Measurements from ENCODE around the gene GP9.
"Not testable (repeated sequence)": the region's sequence is repeated elsewhere in the genome, so short reads cannot be mapped to it uniquely, and the experiment has no call there.

Gene GP9

GRCh38 chr3:129082026-129082425 lies 21.4 kb downstream of the GP9 start:
- WGBS (ENCODE audit: insufficient coverage), result 92% methylated on average over 7 of the region's 9 CpGs
- H3K4me3 ChIP-seq (ENCODE audit: control insufficient read depth in 1 of 7, extremely low read depth in 1 of 7, insufficient read depth in 4 of 7, low read depth in 2 of 7, low read length in 6 of 7), result no peak overlapping the region
- H3K27me3 ChIP-seq (replicated peaks in 2 of 5; ENCODE audit: control insufficient read depth in 4 of 5, insufficient read depth in 5 of 5, low read length in 4 of 5), result no peaks in the 10 kb centered on the region
- no peak overlapping the region for H3K27ac ChIP-seq (ENCODE audit: insufficient read depth in 1 of 2, low read depth in 1 of 2, low read length in 2 of 2, poor library complexity in 1 of 2, severe bottlenecking in 2 of 2)
- no peak for DNase-seq
- ChIA-PET POLR2A (no interaction called here), CTCF (interaction anchor here (0.6 to 4.4 kb wide), 3 partner anchors 28 to 138 kb away, joined by 3 to 21 read pairs (median 4); no protein-coding TSS in a partner anchor)
- H3K36me3 ChIP-seq (ENCODE audit: control insufficient read depth in 4 of 4, insufficient read depth in 4 of 4, low read length in 3 of 4), result no peaks in the 10 kb centered on the region
- peaks cover 0 to 13% (median 4%) of the 10 kb centered on the region in 4 experiments for H3K4me1 ChIP-seq (ENCODE audit: control extremely low read depth in 1 of 4, control insufficient read depth in 4 of 4, insufficient read depth in 4 of 4, low read length in 3 of 4)
- no peaks in the 10 kb centered on the region for H3K9me3 ChIP-seq (ENCODE audit: control extremely low read depth in 1 of 5, control insufficient read depth in 4 of 5, insufficient read depth in 2 of 5, low read depth in 1 of 5, low read length in 4 of 5)

- Histone ChIP-seq H3K36me3 (ENCODE audit: control insufficient read depth in 4 of 4, insufficient read depth in 4 of 4, low read length in 3 of 4) (no peaks in the 10 kb centered on the region), H3K9me3 (ENCODE audit: control extremely low read depth in 1 of 5, control insufficient read depth in 4 of 5, insufficient read depth in 2 of 5, low read depth in 1 of 5, low read length in 4 of 5) (no peaks in the 10 kb centered on the region), H3K4me3 (ENCODE audit: control insufficient read depth in 1 of 7, extremely low read depth in 1 of 7, insufficient read depth in 4 of 7, low read depth in 2 of 7, low read length in 6 of 7) (no peak overlapping the region), H3K27me3 (replicated peaks in 2 of 5; ENCODE audit: control insufficient read depth in 4 of 5, insufficient read depth in 5 of 5, low read length in 4 of 5) (no peaks in the 10 kb centered on the region), H3K4me1 (ENCODE audit: control extremely low read depth in 1 of 4, control insufficient read depth in 4 of 4, insufficient read depth in 4 of 4, low read length in 3 of 4) (peaks cover 0 to 13% (median 7%) of the 10 kb centered on the region in 4 experiments), H3K27ac (ENCODE audit: insufficient read depth in 1 of 2, low read depth in 1 of 2, low read length in 2 of 2, poor library complexity in 1 of 2, severe bottlenecking in 2 of 2) (no peak overlapping the region)
- 92% methylated on average over 5 of the region's 6 CpGs for WGBS (ENCODE audit: insufficient coverage)
- ChIA-PET POLR2A (interaction anchor here (1.2 kb wide), 1 partner anchor 68 kb away, joined by 4 read pairs; no protein-coding TSS in a partner anchor), CTCF (interaction anchor here (0.8 to 4.4 kb wide), 9 partner anchors 10 to 113 kb away, joined by 3 to 21 read pairs (median 4); no protein-coding TSS in a partner anchor)
- DNase-seq, result no peak
Measured at GRCh38 chr3:129084501-129084900, 23.9 kb downstream of the GP9 start.

- WGBS (ENCODE audit: insufficient coverage), result 100% methylated on average over 11 of the region's 12 CpGs
- no peak overlapping the region for H3K27ac ChIP-seq (ENCODE audit: insufficient read depth in 1 of 2, low read depth in 1 of 2, low read length in 2 of 2, poor library complexity in 1 of 2, severe bottlenecking in 2 of 2)
- ChIA-PET POLR2A (no interaction called here), CTCF (interaction anchor here (0.8 to 4.4 kb wide), 11 partner anchors 11 to 114 kb away, joined by 3 to 21 read pairs (median 5); partner anchors contain the start of gene GP9)
- no peak overlapping the region for H3K4me3 ChIP-seq (ENCODE audit: control insufficient read depth in 1 of 7, extremely low read depth in 1 of 7, insufficient read depth in 4 of 7, low read depth in 2 of 7, low read length in 6 of 7)
- no peak for DNase-seq
- no peaks in the 10 kb centered on the region for H3K27me3 ChIP-seq (replicated peaks in 2 of 5; ENCODE audit: control insufficient read depth in 4 of 5, insufficient read depth in 5 of 5, low read length in 4 of 5)
- H3K9me3 ChIP-seq (ENCODE audit: control extremely low read depth in 1 of 5, control insufficient read depth in 4 of 5, insufficient read depth in 2 of 5, low read depth in 1 of 5, low read length in 4 of 5), result no peaks in the 10 kb centered on the region
- H3K4me1 ChIP-seq (ENCODE audit: control extremely low read depth in 1 of 4, control insufficient read depth in 4 of 4, insufficient read depth in 4 of 4, low read length in 3 of 4), result peaks cover 0 to 13% (median 7%) of the 10 kb centered on the region in 4 experiments
- no peaks in the 10 kb centered on the region for H3K36me3 ChIP-seq (ENCODE audit: control insufficient read depth in 4 of 4, insufficient read depth in 4 of 4, low read length in 3 of 4)
Measured at GRCh38 chr3:129085165-129085715, 24.7 kb downstream of the GP9 start.

- WGBS (ENCODE audit: insufficient coverage), result 100% methylated on average over 4 of the region's 4 CpGs
- CTCF ChIA-PET, result interaction anchor here (0.9 to 4.4 kb wide), 9 partner anchors 12 to 114 kb away, joined by 3 to 21 read pairs (median 5); partner anchors contain the start of gene GP9
- no peak overlapping the region for H3K4me3 ChIP-seq (ENCODE audit: control insufficient read depth in 1 of 7, extremely low read depth in 1 of 7, insufficient read depth in 4 of 7, low read depth in 2 of 7, low read length in 6 of 7)
- POLR2A ChIA-PET, result no interaction called here
- DNase-seq, result no peak
- no peaks in the 10 kb centered on the region for H3K27me3 ChIP-seq (replicated peaks in 2 of 5; ENCODE audit: control insufficient read depth in 4 of 5, insufficient read depth in 5 of 5, low read length in 4 of 5)
- H3K9me3 ChIP-seq (ENCODE audit: control extremely low read depth in 1 of 5, control insufficient read depth in 4 of 5, insufficient read depth in 2 of 5, low read depth in 1 of 5, low read length in 4 of 5), result no peaks in the 10 kb centered on the region
- no peak overlapping the region for H3K27ac ChIP-seq (ENCODE audit: insufficient read depth in 1 of 2, low read depth in 1 of 2, low read length in 2 of 2, poor library complexity in 1 of 2, severe bottlenecking in 2 of 2)
- no peaks in the 10 kb centered on the region for H3K36me3 ChIP-seq (ENCODE audit: control insufficient read depth in 4 of 4, insufficient read depth in 4 of 4, low read length in 3 of 4)
- H3K4me1 ChIP-seq (ENCODE audit: control extremely low read depth in 1 of 4, control insufficient read depth in 4 of 4, insufficient read depth in 4 of 4, low read length in 3 of 4), result peaks cover 0 to 13% (median 7%) of the 10 kb centered on the region in 4 experiments
Measured at GRCh38 chr3:129085818-129086217, 25.2 kb downstream of the GP9 start.

DNA sequence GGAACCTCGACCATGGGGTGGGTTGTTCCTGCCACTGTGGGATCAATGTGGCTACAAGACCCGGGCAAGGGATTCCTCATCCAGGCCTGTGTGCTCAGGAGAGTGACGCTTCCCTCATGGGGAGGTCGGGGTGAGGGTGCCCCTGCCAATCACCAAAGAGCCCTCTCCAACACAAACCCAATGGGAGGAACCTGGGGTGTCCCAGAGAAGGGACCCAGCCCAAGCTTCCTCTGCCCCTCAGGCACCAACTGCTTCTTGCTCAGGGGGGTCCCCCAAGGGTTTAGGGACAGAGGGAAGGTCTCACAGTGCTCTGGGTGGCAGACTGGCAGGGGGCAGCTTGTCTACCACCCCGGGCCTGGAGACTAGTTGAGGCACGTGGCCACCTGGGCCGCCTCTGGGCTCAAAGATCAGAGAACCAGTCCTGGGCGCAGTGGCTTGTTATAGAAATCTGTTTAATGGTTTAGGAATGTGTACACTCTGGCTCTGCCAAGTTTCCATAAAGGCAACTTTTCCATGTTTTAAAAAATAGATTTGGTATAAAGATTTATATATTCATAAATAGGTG lies 26.6 kb downstream of the GP9 start:
- peaks cover 0 to 4% (median 0%) of the 10 kb centered on the region in 4 experiments for H3K36me3 ChIP-seq (ENCODE audit: control insufficient read depth in 4 of 4, insufficient read depth in 4 of 4, low read length in 3 of 4)
- no peak overlapping the region for H3K27ac ChIP-seq (ENCODE audit: insufficient read depth in 1 of 2, low read depth in 1 of 2, low read length in 2 of 2, poor library complexity in 1 of 2, severe bottlenecking in 2 of 2)
- no peak overlapping the region for H3K4me3 ChIP-seq (ENCODE audit: control insufficient read depth in 1 of 7, extremely low read depth in 1 of 7, insufficient read depth in 4 of 7, low read depth in 2 of 7, low read length in 6 of 7)
- H3K27me3 ChIP-seq (replicated peaks in 2 of 5; ENCODE audit: control insufficient read depth in 4 of 5, insufficient read depth in 5 of 5, low read length in 4 of 5), result no peaks in the 10 kb centered on the region
- H3K4me1 ChIP-seq (ENCODE audit: control extremely low read depth in 1 of 4, control insufficient read depth in 4 of 4, insufficient read depth in 4 of 4, low read length in 3 of 4), result peaks cover 0 to 5% (median 1%) of the 10 kb centered on the region in 4 experiments
- no peaks in the 10 kb centered on the region for H3K9me3 ChIP-seq (ENCODE audit: control extremely low read depth in 1 of 5, control insufficient read depth in 4 of 5, insufficient read depth in 2 of 5, low read depth in 1 of 5, low read length in 4 of 5)
- WGBS (ENCODE audit: insufficient coverage), result 85% methylated on average over 4 of the region's 8 CpGs
- ChIA-PET POLR2A (interaction anchor here (0.6 kb wide), 1 partner anchor 13 kb away, joined by 3 read pairs; no protein-coding TSS in a partner anchor), CTCF (interaction anchor here (0.7 to 1.1 kb wide), 3 partner anchors 34 to 117 kb away, joined by 3 to 12 read pairs (median 9); no protein-coding TSS in a partner anchor)
- DNase-seq, result no peak

- H3K27me3 ChIP-seq (replicated peaks in 2 of 5; ENCODE audit: control insufficient read depth in 4 of 5, insufficient read depth in 5 of 5, low read length in 4 of 5); H3K36me3 ChIP-seq (ENCODE audit: control insufficient read depth in 4 of 4, insufficient read depth in 4 of 4, low read length in 3 of 4); POLR2A ChIA-PET; H3K4me1 ChIP-seq (ENCODE audit: control extremely low read depth in 1 of 4, control insufficient read depth in 4 of 4, insufficient read depth in 4 of 4, low read length in 3 of 4); H3K9me3 ChIP-seq (ENCODE audit: control extremely low read depth in 1 of 5, control insufficient read depth in 4 of 5, insufficient read depth in 2 of 5, low read depth in 1 of 5, low read length in 4 of 5); H3K4me3 ChIP-seq (ENCODE audit: control insufficient read depth in 1 of 7, extremely low read depth in 1 of 7, insufficient read depth in 4 of 7, low read depth in 2 of 7, low read length in 6 of 7); CTCF ChIA-PET; H3K27ac ChIP-seq (ENCODE audit: insufficient read depth in 1 of 2, low read depth in 1 of 2, low read length in 2 of 2, poor library complexity in 1 of 2, severe bottlenecking in 2 of 2): not testable (repeated sequence)
- DNase-seq, result peak; percentile 54 to 76 (median 72)
- no CpG with 5 or more reads among the region's 9 CpGs for WGBS (ENCODE audit: insufficient coverage)
Measured at GRCh38 chr3:129087904-129088303, 27.3 kb downstream of the GP9 start.

DNA sequence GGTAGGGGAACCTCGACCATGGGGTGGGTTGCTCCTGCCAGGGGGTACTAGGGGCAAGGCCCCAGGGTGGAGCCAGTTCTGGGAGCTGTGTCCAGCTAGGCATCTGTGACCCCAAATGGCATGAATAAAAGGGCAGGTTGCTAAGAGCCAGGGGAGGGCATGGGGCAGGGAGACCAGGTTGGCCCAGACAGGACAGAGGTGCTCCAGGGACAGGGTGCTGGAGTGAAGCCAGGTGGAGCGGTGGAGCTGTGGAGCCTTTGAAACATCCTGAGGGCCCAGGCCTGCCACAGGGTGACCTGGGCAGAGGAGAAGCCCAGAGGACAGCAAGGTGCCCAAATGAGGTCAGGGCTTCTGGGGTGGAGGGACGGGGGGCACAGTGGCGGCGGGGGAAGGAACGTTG lies 27.7 kb downstream of the GP9 start:
- POLR2A ChIA-PET; H3K27me3 ChIP-seq (replicated peaks in 2 of 5; ENCODE audit: control insufficient read depth in 4 of 5, insufficient read depth in 5 of 5, low read length in 4 of 5); CTCF ChIA-PET; H3K4me3 ChIP-seq (ENCODE audit: control insufficient read depth in 1 of 7, extremely low read depth in 1 of 7, insufficient read depth in 4 of 7, low read depth in 2 of 7, low read length in 6 of 7); H3K27ac ChIP-seq (ENCODE audit: insufficient read depth in 1 of 2, low read depth in 1 of 2, low read length in 2 of 2, poor library complexity in 1 of 2, severe bottlenecking in 2 of 2); H3K4me1 ChIP-seq (ENCODE audit: control extremely low read depth in 1 of 4, control insufficient read depth in 4 of 4, insufficient read depth in 4 of 4, low read length in 3 of 4); DNase-seq; H3K9me3 ChIP-seq (ENCODE audit: control extremely low read depth in 1 of 5, control insufficient read depth in 4 of 5, insufficient read depth in 2 of 5, low read depth in 1 of 5, low read length in 4 of 5): not testable (repeated sequence)
- peaks cover 0 to 10% (median 0%) of the 10 kb centered on the region in 4 experiments for H3K36me3 ChIP-seq (ENCODE audit: control insufficient read depth in 4 of 4, insufficient read depth in 4 of 4, low read length in 3 of 4)
- WGBS (ENCODE audit: insufficient coverage), result no CpG with 5 or more reads among the region's 6 CpGs
